Central memory CD8-positive, alpha-beta T cell (primary cell): ENCODE data around the gene SPSB4.
A peak's percentile ranks its signal among the peaks of the same experiment; 100 is the strongest.

Source experiments
- ATAC-seq: fragments of 150-1000 bp; cut with Tn5 transposase; replicated peaks from 2 replicates; pipeline ENCODE4 v1.10.0; 2022; ENCODE audit warnings: mild to moderate bottlenecking, moderate FRiP score, moderate number of reproducible peaks; ENCODE audit not compliant: poor library complexity, severe bottlenecking; ENCODE audit errors: extremely low read depth
- DNase-seq, 2 donors: peaks; one replicate each; pipeline ENCODE4 v3.0.0; 2021; ENCODE audit warnings: low spot score in 2 of 2
- H3K27ac Mint-ChIP-seq: one replicate; pipeline ENCODE4 v1.8.0; 2022; ENCODE audit warnings: low read depth, mild to moderate bottlenecking, moderate library complexity, mixed read lengths
- H3K27me3 Mint-ChIP-seq: one replicate; pipeline ENCODE4 v1.8.0; 2022; ENCODE audit warnings: mixed read lengths
- H3K36me3 Mint-ChIP-seq: one replicate; pipeline ENCODE4 v1.8.0; 2022; ENCODE audit warnings: mild to moderate bottlenecking, moderate library complexity, mixed read lengths; ENCODE audit not compliant: insufficient read depth
- H3K4me1 Mint-ChIP-seq: one replicate; pipeline ENCODE4 v1.8.0; 2022; ENCODE audit warnings: mixed read lengths
- H3K4me3 Mint-ChIP-seq: one replicate; pipeline ENCODE4 v1.8.0; 2022; ENCODE audit warnings: mild to moderate bottlenecking, moderate library complexity, mixed read lengths
- H3K9me3 Mint-ChIP-seq: one replicate; pipeline ENCODE4 v1.8.0; 2022; ENCODE audit warnings: mixed read lengths

The SPSB4 gene

DNA sequence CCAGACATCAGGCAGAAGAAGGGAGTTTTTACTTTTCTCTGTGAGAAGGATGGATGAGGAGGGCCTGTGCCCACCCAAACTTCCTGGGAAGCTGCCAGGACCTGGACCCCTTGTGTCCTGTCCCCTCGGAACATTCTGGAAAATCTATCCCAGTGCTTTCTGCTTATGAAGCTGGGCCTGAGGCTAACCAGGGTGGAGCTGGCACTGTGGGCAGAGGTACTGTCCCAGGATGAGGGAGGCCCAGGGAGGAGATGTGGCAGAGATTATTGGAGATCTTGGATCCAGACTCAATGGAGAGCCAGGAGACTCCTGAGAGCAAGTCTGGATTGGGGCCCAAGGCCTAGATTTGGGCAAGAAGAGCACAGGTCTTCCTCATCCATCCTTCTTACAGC lies 44.4 kb downstream of the SPSB4 start:
- no peak for ATAC-seq
- H3K4me1 Mint-ChIP-seq: no peaks in the 10 kb centered on the region

GRCh38 chr3:141096164-141096563 lies 45.0 kb downstream of the SPSB4 start:
- no peak overlapping the region for H3K4me3 Mint-ChIP-seq
- ATAC-seq: no peak
- no peak for DNase-seq
- no peaks in the 10 kb centered on the region for H3K4me1 Mint-ChIP-seq
- peaks cover 9% of the 10 kb centered on the region for H3K27me3 Mint-ChIP-seq
- no peak overlapping the region for H3K27ac Mint-ChIP-seq
- H3K36me3 Mint-ChIP-seq: no peaks in the 10 kb centered on the region
- no peaks in the 10 kb centered on the region for H3K9me3 Mint-ChIP-seq

More for the DNA sequence above, 44.4 kb downstream of the SPSB4 start:
- Mint-ChIP-seq H3K27ac (no peak overlapping the region), H3K9me3 (no peaks in the 10 kb centered on the region), H3K27me3 (peaks cover 9% of the 10 kb centered on the region), H3K4me3 (no peak overlapping the region), H3K36me3 (no peaks in the 10 kb centered on the region)
- no peak for DNase-seq

DNA sequence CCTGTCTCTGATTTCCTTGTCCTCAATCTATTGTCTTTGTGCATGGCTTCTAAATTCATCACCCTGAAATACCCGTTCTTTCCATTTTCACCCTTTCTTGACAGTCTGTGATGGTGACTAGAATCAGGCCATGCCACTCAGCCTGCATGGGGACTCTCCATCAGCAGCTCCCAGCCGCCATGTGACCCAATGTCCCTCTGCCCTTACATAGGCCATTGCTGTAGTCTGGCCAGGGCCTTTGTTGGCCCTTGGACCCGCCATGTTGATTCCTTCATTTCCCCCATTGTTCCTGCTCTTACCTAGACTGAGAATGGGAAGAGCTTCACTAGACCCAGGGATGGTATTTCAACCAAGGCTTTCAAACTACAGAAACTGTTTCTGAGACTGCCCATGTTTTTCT lies 45.8 kb downstream of the SPSB4 start:
- H3K9me3 Mint-ChIP-seq: no peaks in the 10 kb centered on the region
- H3K27ac Mint-ChIP-seq: no peak overlapping the region
- H3K4me1 Mint-ChIP-seq: no peaks in the 10 kb centered on the region
- ATAC-seq (no peak), DNase-seq (no peak)
- no peak overlapping the region for H3K4me3 Mint-ChIP-seq
- H3K27me3 Mint-ChIP-seq: peaks cover 9% of the 10 kb centered on the region
- H3K36me3 Mint-ChIP-seq: no peaks in the 10 kb centered on the region

DNA sequence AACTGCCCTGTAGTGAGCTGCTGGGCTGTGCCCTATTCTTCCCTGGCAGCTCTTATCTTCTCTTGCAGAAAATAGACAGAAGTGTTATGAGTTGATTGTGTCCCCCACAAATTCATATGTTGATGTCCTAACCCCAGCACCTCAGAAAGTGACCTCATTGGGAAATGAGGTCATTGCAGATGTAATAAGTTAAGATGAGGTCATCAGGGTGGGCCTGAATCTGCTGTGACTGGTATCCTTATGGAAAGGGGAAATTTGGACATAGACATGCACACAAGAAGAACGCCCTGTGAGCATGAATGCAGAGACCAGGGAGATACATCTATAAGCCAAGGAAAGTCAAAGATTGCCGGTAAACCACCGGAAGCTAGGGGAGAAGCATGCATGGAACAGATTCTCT lies 49.0 kb downstream of the SPSB4 start:
- H3K27ac Mint-ChIP-seq: no peak overlapping the region
- no peak for ATAC-seq
- no peaks in the 10 kb centered on the region for H3K9me3 Mint-ChIP-seq
- DNase-seq: no peak
- peaks cover 9% of the 10 kb centered on the region for H3K27me3 Mint-ChIP-seq
- H3K4me3 Mint-ChIP-seq: no peak overlapping the region
- H3K4me1 Mint-ChIP-seq: no peaks in the 10 kb centered on the region
- H3K36me3 Mint-ChIP-seq: no peaks in the 10 kb centered on the region

DNA sequence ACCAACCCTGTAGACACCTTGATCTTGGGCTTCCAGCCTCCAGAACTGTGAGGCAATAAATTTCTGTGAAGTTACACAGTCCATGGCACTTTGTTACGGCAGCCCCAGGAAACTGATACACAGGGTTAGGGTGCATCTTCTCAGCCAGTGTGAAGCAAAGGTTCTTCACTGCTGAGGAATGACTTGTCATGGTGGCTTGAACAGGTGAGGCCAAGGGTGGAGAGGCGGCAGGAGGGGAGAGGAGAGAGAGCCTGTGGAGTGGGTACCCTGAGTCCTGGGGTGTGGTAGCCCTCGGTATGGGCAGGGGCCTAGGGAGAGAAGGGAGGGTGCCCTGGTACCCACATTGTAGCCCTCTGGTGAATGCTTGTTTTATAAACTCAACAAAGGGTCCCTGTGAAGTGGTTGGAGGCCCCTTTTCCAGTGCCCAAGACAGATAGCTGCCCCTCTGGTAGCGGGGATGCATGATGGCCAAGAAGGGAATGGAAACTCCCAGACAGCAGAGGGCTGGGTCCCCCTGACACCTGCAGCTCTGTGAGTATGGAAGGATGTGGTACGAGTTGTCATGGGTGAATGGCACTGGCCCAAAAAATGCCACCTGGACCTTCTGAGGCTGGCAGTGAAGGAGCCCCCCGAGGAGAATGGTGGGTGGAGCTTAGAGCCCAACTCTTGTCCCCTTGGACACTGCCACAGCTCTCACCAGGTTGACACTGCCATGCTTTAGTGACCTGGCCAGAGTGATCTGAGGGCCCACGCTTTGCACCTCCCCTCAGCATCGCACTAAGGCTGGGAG lies 49.6 kb downstream of the SPSB4 start:
- no peak for ATAC-seq
- Mint-ChIP-seq H3K4me3 (no peak overlapping the region), H3K9me3 (no peaks in the 10 kb centered on the region), H3K4me1 (no peaks in the 10 kb centered on the region), H3K27me3 (peaks cover 9% of the 10 kb centered on the region), H3K27ac (no peak overlapping the region), H3K36me3 (no peaks in the 10 kb centered on the region)
- DNase-seq: no peak

DNA sequence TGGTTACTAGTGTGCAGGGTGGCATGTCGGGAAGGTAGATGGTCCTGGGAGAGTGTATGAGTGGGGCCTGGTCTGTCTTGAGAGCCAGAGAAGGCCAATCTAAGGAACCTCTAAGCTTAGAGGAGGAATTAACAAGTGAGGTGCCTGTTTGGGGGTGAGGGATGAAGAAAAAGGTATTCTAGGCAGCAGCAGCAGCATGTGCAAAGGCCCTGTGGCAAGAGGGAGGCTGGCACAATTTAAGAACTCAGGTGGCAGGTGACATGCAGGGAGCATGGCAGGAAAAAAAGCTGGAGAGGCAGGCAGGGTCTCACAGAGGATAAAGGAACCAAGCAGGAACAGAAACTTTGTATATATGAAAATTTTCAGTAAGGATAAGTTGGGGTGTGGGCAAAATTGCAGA lies 51.2 kb downstream of the SPSB4 start:
- ATAC-seq: no peak
- no peaks in the 10 kb centered on the region for H3K36me3 Mint-ChIP-seq
- H3K4me3 Mint-ChIP-seq: no peak overlapping the region
- DNase-seq: no peak
- H3K27me3 Mint-ChIP-seq: peaks cover 9% of the 10 kb centered on the region
- no peak overlapping the region for H3K27ac Mint-ChIP-seq
- no peaks in the 10 kb centered on the region for H3K9me3 Mint-ChIP-seq
- H3K4me1 Mint-ChIP-seq: no peaks in the 10 kb centered on the region

DNA sequence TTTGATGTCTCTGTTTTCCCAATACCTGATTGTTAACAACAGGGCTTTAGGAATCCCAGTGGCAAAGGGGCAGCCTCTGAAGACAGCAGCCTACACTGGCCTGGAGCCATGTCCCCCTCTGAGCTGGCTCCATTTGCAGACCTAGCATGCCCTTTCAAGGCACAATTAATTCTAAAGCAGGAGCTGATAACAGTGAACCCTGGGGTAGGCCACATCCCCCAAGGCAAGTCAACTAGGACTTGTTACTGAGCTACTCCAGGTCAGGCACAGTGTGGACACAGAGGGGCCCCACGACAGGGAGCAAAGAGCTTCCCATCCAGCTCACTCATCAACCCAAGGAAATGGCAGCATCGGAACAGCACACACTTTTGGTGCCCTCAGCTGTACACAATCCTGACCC lies 51.9 kb downstream of the SPSB4 start:
- Mint-ChIP-seq H3K27me3 (peaks cover 9% of the 10 kb centered on the region), H3K4me1 (no peaks in the 10 kb centered on the region), H3K9me3 (no peaks in the 10 kb centered on the region), H3K4me3 (no peak overlapping the region), H3K36me3 (no peaks in the 10 kb centered on the region), H3K27ac (no peak overlapping the region)
- no peak for ATAC-seq
- no peak for DNase-seq

- Mint-ChIP-seq H3K27me3 (peaks cover 9% of the 10 kb centered on the region), H3K4me3 (no peak overlapping the region)
- no peak for ATAC-seq
Observed at GRCh38 chr3:141103503-141103902, 52.4 kb downstream of the SPSB4 start.

DNA sequence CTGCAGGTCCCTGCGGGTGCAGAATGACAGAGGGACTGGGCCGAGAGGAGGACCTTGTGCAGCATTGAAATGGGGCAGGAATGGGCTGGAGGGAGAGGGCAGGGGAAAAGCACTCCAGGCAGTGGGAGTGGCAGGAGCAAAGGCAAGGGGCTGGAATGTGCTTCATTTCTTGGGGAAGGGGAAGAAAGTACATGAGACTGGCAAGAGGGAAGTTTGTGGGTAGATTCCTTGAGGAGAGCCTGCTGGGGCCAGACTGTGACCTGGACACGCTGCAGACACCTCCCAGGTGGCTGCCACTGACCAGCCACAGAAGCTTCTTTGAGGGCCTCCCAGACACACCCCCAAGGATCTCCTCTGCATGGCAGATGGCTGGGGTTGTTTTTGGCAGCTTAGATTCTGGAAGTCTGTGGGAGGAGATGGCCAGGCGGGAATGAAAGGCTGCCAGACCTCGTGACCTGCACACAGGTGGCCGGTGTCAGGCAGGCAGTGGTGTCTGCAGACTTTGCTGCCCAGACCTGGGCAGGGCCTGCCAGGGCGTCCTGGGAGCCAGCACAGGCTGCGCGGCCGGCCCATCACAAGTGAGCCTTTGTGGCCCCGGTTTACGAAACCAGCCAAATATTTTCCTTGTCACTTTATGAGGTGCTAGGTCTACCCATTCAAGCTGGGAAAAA lies 53.1 kb downstream of the SPSB4 start:
- Mint-ChIP-seq H3K4me3 (no peak overlapping the region), H3K27ac (no peak overlapping the region), H3K27me3 (peaks cover 7% of the 10 kb centered on the region), H3K4me1 (no peaks in the 10 kb centered on the region), H3K36me3 (no peaks in the 10 kb centered on the region), H3K9me3 (no peaks in the 10 kb centered on the region)
- ATAC-seq: no peak
- DNase-seq: no peak

More at GRCh38 chr3:141103503-141103902, 52.4 kb downstream of the SPSB4 start:
- H3K27ac Mint-ChIP-seq: no peak overlapping the region
- H3K36me3 Mint-ChIP-seq: no peaks in the 10 kb centered on the region
- no peak for DNase-seq
- H3K4me1 Mint-ChIP-seq: no peaks in the 10 kb centered on the region
- H3K9me3 Mint-ChIP-seq: no peaks in the 10 kb centered on the region

DNA sequence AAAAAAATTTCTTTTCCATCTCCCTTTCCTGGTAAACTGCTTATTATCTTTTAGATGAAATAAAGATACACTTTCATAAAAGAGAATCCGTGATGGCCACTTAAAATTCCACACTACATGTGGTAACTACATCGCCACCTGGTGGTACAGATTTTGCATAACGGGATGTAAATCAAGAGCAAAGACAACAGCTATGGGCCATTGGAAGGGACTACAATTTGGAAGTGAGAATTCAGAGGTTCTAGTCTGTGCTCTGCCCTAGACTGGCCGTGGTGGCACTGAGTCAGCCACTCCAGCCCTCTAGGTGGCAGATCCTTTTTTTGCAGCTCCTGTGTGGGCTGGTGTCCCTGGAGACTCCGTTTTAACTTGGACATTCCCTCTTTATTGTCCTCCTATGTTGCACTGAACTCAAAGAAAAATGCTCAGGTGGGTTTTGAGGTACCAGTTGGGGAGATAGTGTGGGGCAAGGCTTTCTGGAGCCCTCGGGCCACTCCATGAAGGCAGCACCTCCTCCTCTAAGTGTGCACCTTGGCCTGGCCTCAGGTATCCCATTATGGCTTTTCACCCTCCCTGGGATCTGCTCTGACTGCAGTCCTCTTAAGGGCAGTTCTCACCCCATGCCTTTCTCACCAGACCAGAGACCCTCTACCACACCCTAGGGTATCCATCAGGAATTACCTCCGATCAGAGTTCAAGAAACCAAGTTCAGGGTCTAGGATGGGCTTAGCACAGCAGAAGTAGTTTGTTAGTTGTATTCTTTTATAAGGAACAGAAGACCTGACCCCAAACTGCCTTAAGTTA lies 54.9 kb downstream of the SPSB4 start:
- DNase-seq (peak in 1 of 2 donors; percentile 41), ATAC-seq (no peak)
- no peaks in the 10 kb centered on the region for H3K9me3 Mint-ChIP-seq
- no peaks in the 10 kb centered on the region for H3K36me3 Mint-ChIP-seq
- H3K4me3 Mint-ChIP-seq: no peak overlapping the region
- H3K4me1 Mint-ChIP-seq: no peaks in the 10 kb centered on the region
- peaks cover 11% of the 10 kb centered on the region for H3K27me3 Mint-ChIP-seq
- H3K27ac Mint-ChIP-seq: no peak overlapping the region

DNA sequence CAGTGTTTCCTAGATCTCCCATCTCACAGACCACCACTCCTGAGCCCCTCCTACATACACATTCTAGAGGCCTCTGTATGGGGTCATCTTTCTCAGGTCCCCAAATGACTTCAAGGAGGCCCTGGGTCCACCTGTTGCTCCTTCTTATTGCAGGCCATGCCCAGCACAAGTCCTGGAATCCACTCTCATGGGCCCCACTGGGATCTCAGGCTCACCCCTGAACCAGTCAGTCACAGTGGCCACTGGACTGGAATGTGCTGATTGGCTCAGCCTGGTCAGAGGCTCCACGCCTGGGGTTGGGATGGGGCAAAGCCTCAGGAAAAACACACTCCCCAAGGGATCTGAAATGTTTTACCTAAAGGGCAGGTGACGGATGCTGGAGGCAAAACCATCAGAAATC lies 55.7 kb downstream of the SPSB4 start:
- Mint-ChIP-seq H3K4me1 (no peaks in the 10 kb centered on the region), H3K36me3 (no peaks in the 10 kb centered on the region), H3K4me3 (no peak overlapping the region), H3K27ac (no peak overlapping the region), H3K27me3 (peaks cover 15% of the 10 kb centered on the region), H3K9me3 (no peaks in the 10 kb centered on the region)
- DNase-seq (no peak), ATAC-seq (no peak)

DNA sequence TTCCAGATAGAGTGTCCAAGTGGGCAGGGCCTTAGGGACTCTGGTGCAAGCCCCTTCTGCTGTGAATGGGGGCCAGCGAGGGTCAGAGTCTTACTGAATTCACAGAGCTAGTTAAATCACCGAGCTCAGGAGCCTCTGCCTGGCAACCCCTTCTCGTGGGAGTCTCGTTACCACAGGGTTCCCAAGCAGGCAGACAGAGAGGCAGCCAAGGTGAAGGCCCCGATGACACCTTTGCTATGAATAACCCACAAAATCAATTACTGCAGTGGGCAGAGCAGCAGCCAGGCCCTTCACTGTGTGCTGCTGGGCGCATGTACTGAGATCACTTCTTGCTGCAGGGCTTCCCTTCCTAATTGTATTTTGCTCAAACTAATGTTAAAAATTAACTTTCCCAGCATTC lies 56.9 kb downstream of the SPSB4 start:
- no peaks in the 10 kb centered on the region for H3K36me3 Mint-ChIP-seq
- H3K4me1 Mint-ChIP-seq: no peaks in the 10 kb centered on the region
- peaks cover 19% of the 10 kb centered on the region for H3K27me3 Mint-ChIP-seq
- H3K9me3 Mint-ChIP-seq: no peaks in the 10 kb centered on the region
- ATAC-seq: no peak
- no peak overlapping the region for H3K27ac Mint-ChIP-seq
- no peak for DNase-seq
- no peak overlapping the region for H3K4me3 Mint-ChIP-seq
